ENCODE measurements around the gene SLC25A40. TPM values are rescaled to one million over a fixed set of nuclear protein-coding genes. Genes with fewer than 3 reads are reported as not detected.

The SLC25A40 gene
- total and polyA plus RNA-seq, 2 of the 13 experiments (the other 11 are each of a cell fraction or from before 2014, with no cell fraction given) = 12.9 to 13.6 TPM

DNA sequence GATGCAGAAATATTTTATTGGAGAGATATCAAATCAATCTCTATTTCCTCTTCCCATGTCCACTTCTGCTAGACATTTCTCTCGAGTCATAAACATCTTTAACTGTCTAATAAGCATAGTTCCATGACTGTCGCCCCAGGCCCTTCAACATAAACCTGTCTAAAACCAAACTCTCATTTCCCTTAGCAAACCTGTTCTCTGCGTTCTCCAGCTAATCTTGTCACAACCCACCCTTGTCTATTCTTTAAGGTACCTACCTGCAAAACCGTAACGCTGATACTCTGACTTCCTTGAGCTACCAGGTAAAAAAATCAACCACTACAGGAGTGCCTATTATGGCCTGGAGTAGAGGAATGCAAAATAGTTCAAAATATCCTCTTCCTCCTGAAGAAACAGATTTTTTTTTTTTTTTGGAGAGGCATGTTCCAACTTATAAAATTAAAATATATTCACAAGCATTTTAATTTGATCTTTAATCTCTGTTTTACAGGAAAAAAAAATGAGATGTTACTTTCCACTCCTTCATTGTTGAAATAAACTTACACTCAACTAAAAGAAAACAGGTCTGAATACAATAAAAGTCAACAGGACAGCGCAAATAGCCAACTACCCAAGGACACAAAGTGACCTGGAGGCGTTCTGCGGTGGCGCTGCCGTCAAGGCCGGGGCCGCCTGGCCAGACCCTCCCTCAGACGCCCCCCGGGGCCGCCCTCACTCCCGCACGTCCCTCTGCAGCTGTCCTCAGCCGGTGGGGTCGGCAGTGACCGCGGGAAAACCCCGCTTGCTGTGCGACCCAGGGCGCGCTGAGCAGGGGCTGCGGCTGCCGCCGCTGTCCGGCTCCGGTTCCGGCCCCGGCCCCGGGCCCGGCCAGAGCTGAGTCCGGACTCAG is 765 bp downstream of the SLC25A40 start (continued):
- no peak for TF ChIP-seq SOX13 (IDR thresholded peaks at IDR 0.05)
- TF ChIP-seq SOX13 (CRISPR knock-in tag; conservative IDR thresholded peaks at IDR 0.05 in 1 of 2, IDR thresholded peaks at IDR 0.05 in 1 of 2) = 0 out of 4 replicates have a peak, but pooled peaks of 1 of the 2 experiments have one; percentile 11
- 0 out of 2 replicates have a peak, but pooled peaks have one; percentile 52 for TF ChIP-seq NKX3-1 (CRISPR knock-in tag; IDR thresholded peaks at IDR 0.05)
- TF ChIP-seq NRL (CRISPR knock-in tag; IDR thresholded peaks at IDR 0.05; ENCODE audit: borderline replicate concordance) = 0 out of 2 replicates have a peak, but pooled peaks have one; percentile 64
- TF ChIP-seq, protein P1, sequence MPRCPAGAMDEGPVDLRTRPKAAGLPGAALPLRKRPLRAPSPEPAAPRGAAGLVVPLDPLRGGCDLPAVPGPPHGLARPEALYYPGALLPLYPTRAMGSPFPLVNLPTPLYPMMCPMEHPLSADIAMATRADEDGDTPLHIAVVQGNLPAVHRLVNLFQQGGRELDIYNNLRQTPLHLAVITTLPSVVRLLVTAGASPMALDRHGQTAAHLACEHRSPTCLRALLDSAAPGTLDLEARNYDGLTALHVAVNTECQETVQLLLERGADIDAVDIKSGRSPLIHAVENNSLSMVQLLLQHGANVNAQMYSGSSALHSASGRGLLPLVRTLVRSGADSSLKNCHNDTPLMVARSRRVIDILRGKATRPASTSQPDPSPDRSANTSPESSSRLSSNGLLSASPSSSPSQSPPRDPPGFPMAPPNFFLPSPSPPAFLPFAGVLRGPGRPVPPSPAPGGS (CRISPR knock-in tag; IDR thresholded peaks at IDR 0.05) = no peak
- peak; percentile 7 for TF ChIP-seq ZNF781 (CRISPR knock-in tag; IDR thresholded peaks at IDR 0.05; ENCODE audit: borderline replicate concordance, not compliant biosample characterization)
- 0 out of 2 replicates have a peak, but pooled peaks have one; percentile 33 for TF ChIP-seq ZNF737 (CRISPR knock-in tag; IDR thresholded peaks at IDR 0.05; ENCODE audit: borderline replicate concordance)
- no peak for TF ChIP-seq BHLHE40 (IDR thresholded peaks at IDR 0.05; ENCODE audit: low read length)
- TF ChIP-seq ZNF121 (CRISPR knock-in tag; IDR thresholded peaks at IDR 0.05) = peak; percentile 70; the same call in 1 of the 2 replicates
- TF ChIP-seq, protein P2, sequence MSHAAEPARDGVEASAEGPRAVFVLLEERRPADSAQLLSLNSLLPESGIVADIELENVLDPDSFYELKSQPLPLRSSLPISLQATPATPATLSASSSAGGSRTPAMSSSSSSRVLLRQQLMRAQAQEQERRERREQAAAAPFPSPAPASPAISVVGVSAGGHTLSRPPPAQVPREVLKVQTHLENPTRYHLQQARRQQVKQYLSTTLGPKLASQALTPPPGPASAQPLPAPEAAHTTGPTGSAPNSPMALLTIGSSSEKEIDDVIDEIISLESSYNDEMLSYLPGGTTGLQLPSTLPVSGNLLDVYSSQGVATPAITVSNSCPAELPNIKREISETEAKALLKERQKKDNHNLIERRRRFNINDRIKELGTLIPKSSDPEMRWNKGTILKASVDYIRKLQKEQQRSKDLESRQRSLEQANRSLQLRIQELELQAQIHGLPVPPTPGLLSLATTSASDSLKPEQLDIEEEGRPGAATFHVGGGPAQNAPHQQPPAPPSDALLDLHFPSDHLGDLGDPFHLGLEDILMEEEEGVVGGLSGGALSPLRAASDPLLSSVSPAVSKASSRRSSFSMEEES (CRISPR knock-in tag; IDR thresholded peaks at IDR 0.05) = no peak
- TF ChIP-seq, protein P3, sequence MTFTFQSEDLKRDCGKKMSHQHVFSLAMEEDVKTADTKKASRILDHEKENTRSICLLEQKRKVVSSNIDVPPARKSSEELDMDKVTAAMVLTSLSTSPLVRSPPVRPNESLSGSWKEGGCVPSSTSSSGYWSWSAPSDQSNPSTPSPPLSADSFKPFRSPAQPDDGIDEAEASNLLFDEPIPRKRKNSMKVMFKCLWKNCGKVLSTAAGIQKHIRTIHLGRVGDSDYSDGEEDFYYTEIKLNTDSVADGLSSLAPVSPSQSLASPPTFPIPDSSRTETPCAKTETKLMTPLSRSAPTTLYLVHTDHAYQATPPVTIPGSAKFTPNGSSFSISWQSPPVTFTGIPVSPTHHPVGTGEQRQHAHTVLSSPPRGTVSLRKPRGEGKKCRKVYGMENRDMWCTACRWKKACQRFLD (CRISPR knock-in tag; IDR thresholded peaks at IDR 0.05; ENCODE audit: borderline replicate concordance) = no peak
- 0 out of 2 replicates have a peak, but pooled peaks have one; percentile 4 for TF ChIP-seq NCOA2 (CRISPR knock-in tag; IDR thresholded peaks at IDR 0.05)
- TF ChIP-seq, protein P4, sequence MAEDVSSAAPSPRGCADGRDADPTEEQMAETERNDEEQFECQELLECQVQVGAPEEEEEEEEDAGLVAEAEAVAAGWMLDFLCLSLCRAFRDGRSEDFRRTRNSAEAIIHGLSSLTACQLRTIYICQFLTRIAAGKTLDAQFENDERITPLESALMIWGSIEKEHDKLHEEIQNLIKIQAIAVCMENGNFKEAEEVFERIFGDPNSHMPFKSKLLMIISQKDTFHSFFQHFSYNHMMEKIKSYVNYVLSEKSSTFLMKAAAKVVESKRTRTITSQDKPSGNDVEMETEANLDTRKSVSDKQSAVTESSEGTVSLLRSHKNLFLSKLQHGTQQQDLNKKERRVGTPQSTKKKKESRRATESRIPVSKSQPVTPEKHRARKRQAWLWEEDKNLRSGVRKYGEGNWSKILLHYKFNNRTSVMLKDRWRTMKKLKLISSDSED (CRISPR knock-in tag; IDR thresholded peaks at IDR 0.05) = 0 out of 2 replicates have a peak, but pooled peaks have one; percentile 36
- TF ChIP-seq, protein P5, sequence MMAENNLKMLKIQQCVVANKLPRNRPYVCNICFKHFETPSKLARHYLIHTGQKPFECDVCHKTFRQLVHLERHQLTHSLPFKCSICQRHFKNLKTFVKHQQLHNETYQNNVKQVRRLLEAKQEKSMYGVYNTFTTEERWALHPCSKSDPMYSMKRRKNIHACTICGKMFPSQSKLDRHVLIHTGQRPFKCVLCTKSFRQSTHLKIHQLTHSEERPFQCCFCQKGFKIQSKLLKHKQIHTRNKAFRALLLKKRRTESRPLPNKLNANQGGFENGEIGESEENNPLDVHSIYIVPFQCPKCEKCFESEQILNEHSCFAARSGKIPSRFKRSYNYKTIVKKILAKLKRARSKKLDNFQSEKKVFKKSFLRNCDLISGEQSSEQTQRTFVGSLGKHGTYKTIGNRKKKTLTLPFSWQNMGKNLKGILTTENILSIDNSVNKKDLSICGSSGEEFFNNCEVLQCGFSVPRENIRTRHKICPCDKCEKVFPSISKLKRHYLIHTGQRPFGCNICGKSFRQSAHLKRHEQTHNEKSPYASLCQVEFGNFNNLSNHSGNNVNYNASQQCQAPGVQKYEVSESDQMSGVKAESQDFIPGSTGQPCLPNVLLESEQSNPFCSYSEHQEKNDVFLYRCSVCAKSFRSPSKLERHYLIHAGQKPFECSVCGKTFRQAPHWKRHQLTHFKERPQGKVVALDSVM (CRISPR knock-in tag; IDR thresholded peaks at IDR 0.05) = no peak
- TF ChIP-seq, protein P6, sequence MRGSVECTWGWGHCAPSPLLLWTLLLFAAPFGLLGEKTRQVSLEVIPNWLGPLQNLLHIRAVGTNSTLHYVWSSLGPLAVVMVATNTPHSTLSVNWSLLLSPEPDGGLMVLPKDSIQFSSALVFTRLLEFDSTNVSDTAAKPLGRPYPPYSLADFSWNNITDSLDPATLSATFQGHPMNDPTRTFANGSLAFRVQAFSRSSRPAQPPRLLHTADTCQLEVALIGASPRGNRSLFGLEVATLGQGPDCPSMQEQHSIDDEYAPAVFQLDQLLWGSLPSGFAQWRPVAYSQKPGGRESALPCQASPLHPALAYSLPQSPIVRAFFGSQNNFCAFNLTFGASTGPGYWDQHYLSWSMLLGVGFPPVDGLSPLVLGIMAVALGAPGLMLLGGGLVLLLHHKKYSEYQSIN (CRISPR knock-in tag; IDR thresholded peaks at IDR 0.05; ENCODE audit: borderline replicate concordance) = no peak
- no peak for TF ChIP-seq ZNF570 (CRISPR knock-in tag; IDR thresholded peaks at IDR 0.05; ENCODE audit: borderline replicate concordance)
- TF ChIP-seq SRSF4 (IDR thresholded peaks at IDR 0.05; ENCODE audit: low read depth, low read length, poor library complexity, severe bottlenecking) = no peak
- peak; percentile 36; the same call in 1 of the 2 replicates for TF ChIP-seq ZNF333 (CRISPR knock-in tag; IDR thresholded peaks at IDR 0.05; ENCODE audit: borderline replicate concordance)

Data from HepG2 (cell line).